GM19455 (cell line): ENCODE measurements around the gene TRDMT1.

ENCODE experiments used
- ATAC-seq: cut with Tn5 transposase; IDR thresholded peaks from one replicate; pipeline ENCODE4 v1.9.1; 2021; ENCODE audit not compliant: unreplicated experiment

TRDMT1 gene

GRCh38 chr10:17109046-17109445 is 92.4 kb downstream of the TRDMT1 start:
- ATAC-seq: no peak

DNA sequence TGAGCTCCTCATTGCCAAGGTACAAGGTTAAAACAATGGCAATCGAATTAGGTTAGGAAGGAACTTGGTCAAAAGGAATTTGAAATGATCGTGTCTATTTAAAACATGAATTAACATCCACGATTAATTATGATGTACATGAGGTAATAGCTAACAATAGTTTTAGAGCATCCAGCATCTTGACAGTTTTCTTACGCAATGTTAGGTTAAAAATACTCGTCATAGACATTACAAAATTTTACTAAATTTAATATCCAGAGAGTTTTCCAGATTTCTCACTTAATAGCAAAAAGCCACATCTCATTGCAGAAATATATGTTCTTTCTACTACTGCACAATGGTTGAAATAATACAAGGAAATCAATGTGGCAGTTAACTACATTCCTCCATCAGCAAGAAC is 94.5 kb downstream of the TRDMT1 start:
- ATAC-seq: no peak

- ATAC-seq: no peak
These were observed 99.6 kb downstream of the TRDMT1 start for GRCh38 chr10:17101910-17102266.

GRCh38 chr10:17101257-17101909 is 100.1 kb downstream of the TRDMT1 start:
- ATAC-seq: no peak

- ATAC-seq: no peak
These were observed 100.9 kb downstream of the TRDMT1 start for GRCh38 chr10:17100586-17100985.

DNA sequence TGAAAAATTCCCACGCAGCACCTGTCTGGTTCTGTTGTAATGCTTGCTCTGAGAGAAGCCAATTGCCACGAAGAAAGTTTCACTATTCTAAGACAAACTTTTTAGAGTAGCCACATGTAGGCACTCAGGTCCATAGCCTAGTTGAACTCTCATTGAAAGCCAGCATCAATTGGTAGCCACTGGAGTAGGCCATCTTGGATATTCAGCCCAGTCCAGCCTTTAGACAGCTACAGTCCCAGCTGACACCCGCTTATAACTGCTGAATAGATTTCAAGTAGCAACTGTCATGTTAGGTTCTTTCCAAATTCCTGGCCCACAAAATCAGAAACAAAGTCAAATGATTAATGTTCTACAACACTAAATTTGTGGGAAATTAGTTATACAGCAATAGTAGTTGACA is 103.5 kb downstream of the TRDMT1 start:
- no peak for ATAC-seq
